ENCODE data around the gene ERBB4.

- TF ChIP-seq, protein P1, sequence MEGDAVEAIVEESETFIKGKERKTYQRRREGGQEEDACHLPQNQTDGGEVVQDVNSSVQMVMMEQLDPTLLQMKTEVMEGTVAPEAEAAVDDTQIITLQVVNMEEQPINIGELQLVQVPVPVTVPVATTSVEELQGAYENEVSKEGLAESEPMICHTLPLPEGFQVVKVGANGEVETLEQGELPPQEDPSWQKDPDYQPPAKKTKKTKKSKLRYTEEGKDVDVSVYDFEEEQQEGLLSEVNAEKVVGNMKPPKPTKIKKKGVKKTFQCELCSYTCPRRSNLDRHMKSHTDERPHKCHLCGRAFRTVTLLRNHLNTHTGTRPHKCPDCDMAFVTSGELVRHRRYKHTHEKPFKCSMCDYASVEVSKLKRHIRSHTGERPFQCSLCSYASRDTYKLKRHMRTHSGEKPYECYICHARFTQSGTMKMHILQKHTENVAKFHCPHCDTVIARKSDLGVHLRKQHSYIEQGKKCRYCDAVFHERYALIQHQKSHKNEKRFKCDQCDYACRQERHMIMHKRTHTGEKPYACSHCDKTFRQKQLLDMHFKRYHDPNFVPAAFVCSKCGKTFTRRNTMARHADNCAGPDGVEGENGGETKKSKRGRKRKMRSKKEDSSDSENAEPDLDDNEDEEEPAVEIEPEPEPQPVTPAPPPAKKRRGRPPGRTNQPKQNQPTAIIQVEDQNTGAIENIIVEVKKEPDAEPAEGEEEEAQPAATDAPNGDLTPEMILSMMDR (IDR thresholded peaks at IDR 0.05), result no peak
- no peak for TF ChIP-seq POLR2A (IDR thresholded peaks at IDR 0.05)
- TF ChIP-seq POLR2AphosphoS5 (IDR thresholded peaks at IDR 0.05), result no peak
These were observed 557.2 kb downstream of the ERBB4 start for GRCh38 chr2:211981451-211981850.

Data from breast epithelium (tissue), 3 donors.